H9 (cell line): ENCODE measurements around the gene CPE. TPM values are rescaled to one million over a fixed set of nuclear protein-coding genes. Genes with fewer than 3 reads are reported as not detected.

ENCODE experiments used
- DNase-seq: peaks from one replicate; pipeline ENCODE4 v3.0.0-alpha.2; 2017
- H2AFZ ChIP-seq: one replicate; pipeline ENCODE4 v1.6.1; 2013; ENCODE audit warnings: mild to moderate bottlenecking, low read length, control low read depth, moderate library complexity
- H2AK5ac ChIP-seq: 2 replicates; pipeline ENCODE4 v1.6.1; 2013; ENCODE audit warnings: low read length, control low read depth, mixed read lengths; ENCODE audit not compliant: insufficient read length
- H2BK120ac ChIP-seq: one replicate; pipeline ENCODE4 v1.6.1; 2013; ENCODE audit warnings: low read depth, mild to moderate bottlenecking, low read length, control low read depth, inconsistent platforms; ENCODE audit not compliant: poor library complexity, severe bottlenecking
- H2BK12ac ChIP-seq: 2 replicates; pipeline ENCODE4 v1.6.1; 2013; ENCODE audit warnings: low read length, control low read depth, mixed read lengths, low read depth; ENCODE audit not compliant: insufficient read length
- H2BK15ac ChIP-seq: 2 replicates; pipeline ENCODE4 v1.6.1; 2013; ENCODE audit warnings: low read depth, low read length, control low read depth
- H2BK20ac ChIP-seq: one replicate; pipeline ENCODE4 v1.6.1; 2013; ENCODE audit warnings: low read depth, mild to moderate bottlenecking, low read length, control low read depth, inconsistent platforms; ENCODE audit not compliant: poor library complexity, severe bottlenecking
- H2BK5ac ChIP-seq: 2 replicates; pipeline ENCODE4 v1.6.1; 2013; ENCODE audit warnings: low read length, control low read depth, mixed read lengths; ENCODE audit not compliant: insufficient read length
- H3K14ac ChIP-seq: 2 replicates; pipeline ENCODE4 v1.6.1; 2013; ENCODE audit warnings: low read length, control low read depth; ENCODE audit not compliant: insufficient read depth
- H3K18ac ChIP-seq: 2 replicates; pipeline ENCODE4 v1.6.1; 2013; ENCODE audit warnings: low read depth, mild to moderate bottlenecking, mixed read lengths, low read length, control low read depth; ENCODE audit not compliant: insufficient read length
- H3K23ac ChIP-seq: 2 replicates; pipeline ENCODE4 v1.6.1; 2013; ENCODE audit warnings: low read length, control low read depth, mixed read lengths, low read depth; ENCODE audit not compliant: insufficient read length
- H3K23me2 ChIP-seq: 2 replicates; pipeline ENCODE4 v1.6.1; 2013; ENCODE audit warnings: low read depth, mild to moderate bottlenecking, mixed read lengths, low read length, control low read depth; ENCODE audit not compliant: insufficient read length, poor library complexity, severe bottlenecking
- H3K27ac ChIP-seq: 2 replicates; pipeline ENCODE4 v1.5.1; 2013; ENCODE audit warnings: low read length, control low read depth, mixed read lengths, low read depth; ENCODE audit not compliant: insufficient read length
- H3K27me3 ChIP-seq: 2 replicates; pipeline ENCODE4 v1.6.1; 2013; ENCODE audit warnings: low read length, control low read depth, inconsistent platforms; ENCODE audit not compliant: insufficient read depth
- H3K4ac ChIP-seq: 2 replicates; pipeline ENCODE4 v1.6.1; 2013; ENCODE audit warnings: low read depth, mild to moderate bottlenecking, control low read depth, inconsistent platforms, low read length, moderate library complexity
- H3K4me1 ChIP-seq: 2 replicates; pipeline ENCODE4 v1.6.1; 2013; ENCODE audit warnings: low read length, control low read depth, inconsistent platforms; ENCODE audit not compliant: insufficient read depth
- H3K4me2 ChIP-seq: 2 replicates; pipeline ENCODE4 v1.6.1; 2013; ENCODE audit warnings: low read length, control low read depth, mixed read lengths; ENCODE audit not compliant: insufficient read length, insufficient read depth
- H3K56ac ChIP-seq: 2 replicates; pipeline ENCODE4 v1.6.1; 2013; ENCODE audit warnings: low read depth, mild to moderate bottlenecking, mixed read lengths, low read length, control low read depth; ENCODE audit not compliant: insufficient read length
- H3K79me1 ChIP-seq: 2 replicates; pipeline ENCODE4 v1.6.1; 2013; ENCODE audit warnings: low read depth, mild to moderate bottlenecking, moderate library complexity, low read length, control low read depth, inconsistent platforms; ENCODE audit not compliant: insufficient read depth, poor library complexity, severe bottlenecking
- H3K79me2 ChIP-seq: 2 replicates; pipeline ENCODE4 v1.6.1; 2013; ENCODE audit warnings: low read length, control low read depth, inconsistent platforms; ENCODE audit not compliant: insufficient read depth
- H3K9ac ChIP-seq: 2 replicates; pipeline ENCODE4 v1.6.1; 2013; ENCODE audit warnings: low read length, control low read depth, mixed read lengths; ENCODE audit not compliant: insufficient read length; ENCODE audit errors: extremely low read depth
- H3K9me3 ChIP-seq: one replicate; pipeline ENCODE4 v1.6.1; 2013; ENCODE audit warnings: low read depth, low read length, inconsistent platforms; ENCODE audit not compliant: control insufficient read depth
- H3T11ph ChIP-seq: one replicate; pipeline ENCODE4 v1.6.1; 2013; ENCODE audit warnings: mild to moderate bottlenecking, low read length, control low read depth, inconsistent platforms
- H4K20me1 ChIP-seq: one replicate; pipeline ENCODE4 v1.6.1; 2013; ENCODE audit not compliant: control insufficient read depth, insufficient read length, insufficient read depth
- H4K5ac ChIP-seq: 2 replicates; pipeline ENCODE4 v1.6.1; 2013; ENCODE audit warnings: low read depth, mild to moderate bottlenecking, mixed read lengths, low read length, control low read depth; ENCODE audit not compliant: insufficient read length
- H4K8ac ChIP-seq: replicated peaks from 2 replicates; pipeline ENCODE4 v1.6.1; 2013; ENCODE audit warnings: low read length, control low read depth, mixed read lengths, low read depth; ENCODE audit not compliant: insufficient read length
- H4K91ac ChIP-seq: 2 replicates; pipeline ENCODE4 v1.6.1; 2013; ENCODE audit warnings: low read depth, mild to moderate bottlenecking, moderate library complexity, mixed read lengths, low read length, control low read depth; ENCODE audit not compliant: insufficient read length
- H3K27ac Mint-ChIP-seq, 3 experiments: 2 replicates in 2 of 3; 3 replicates in 1 of 3; pipeline ENCODE4 v1.8.0; 2020 to 2021; ENCODE audit warnings: mixed read lengths in 3 of 3, mild to moderate bottlenecking in 1 of 3, moderate library complexity in 1 of 3
- H3K27me3 Mint-ChIP-seq: 2 replicates; pipeline ENCODE4 v1.8.0; 2021; ENCODE audit warnings: low read depth, mild to moderate bottlenecking, moderate library complexity, mixed read lengths
- H3K36me3 Mint-ChIP-seq, 3 experiments: 2 replicates in 2 of 3; 3 replicates in 1 of 3; pipeline ENCODE4 v1.8.0; 2020 to 2021; ENCODE audit warnings: low read depth in 3 of 3, mixed read lengths in 3 of 3; ENCODE audit not compliant: insufficient read depth in 1 of 3
- H3K4me1 Mint-ChIP-seq, 2 experiments: 2 replicates each; pipeline ENCODE4 v1.8.0; 2020; ENCODE audit warnings: mixed read lengths in 2 of 2
- H3K4me3 Mint-ChIP-seq, 2 experiments: 2 replicates in 1 of 2; 3 replicates in 1 of 2; pipeline ENCODE4 v1.8.0; 2020 to 2021; ENCODE audit warnings: mild to moderate bottlenecking in 2 of 2, mixed read lengths in 2 of 2, moderate library complexity in 1 of 2
- H3K9me3 Mint-ChIP-seq, 2 experiments: 2 replicates in 1 of 2; 3 replicates in 1 of 2; pipeline ENCODE4 v1.8.0; 2020; ENCODE audit warnings: mild to moderate bottlenecking in 2 of 2, mixed read lengths in 2 of 2, moderate library complexity in 1 of 2
- WGBS: extraction: QIAGEN DNeasy Blood & Tissue Kit; methylation state at CpG from one replicate; pipeline ENCODE4 v1.1.7; 2013; ENCODE audit warnings: missing lambda C conversion rate, low lambda C conversion rate, mixed read lengths; ENCODE audit not compliant: insufficient read length; ENCODE audit errors: extremely low coverage; 5-methylcytosine and 5-hydroxymethylcytosine counted together
- total RNA-seq: library from RNA; stranded (reverse); gene quantifications from 2 replicates; pipeline ENCODE4 v1.2.1, GENCODE V29; 2021
- TF ChIP-seq, protein P1 (sequence below): fragments of 200-600 bp; sonication (generic); conservative IDR thresholded peaks from 3 replicates; pipeline ENCODE4 v1.8.0; 2021; ENCODE audit warnings: antibody characterized with exemption, mild to moderate bottlenecking

The CPE gene
- total RNA-seq, 1 experiment from 2014 or later: 10.0 TPM

DNA sequence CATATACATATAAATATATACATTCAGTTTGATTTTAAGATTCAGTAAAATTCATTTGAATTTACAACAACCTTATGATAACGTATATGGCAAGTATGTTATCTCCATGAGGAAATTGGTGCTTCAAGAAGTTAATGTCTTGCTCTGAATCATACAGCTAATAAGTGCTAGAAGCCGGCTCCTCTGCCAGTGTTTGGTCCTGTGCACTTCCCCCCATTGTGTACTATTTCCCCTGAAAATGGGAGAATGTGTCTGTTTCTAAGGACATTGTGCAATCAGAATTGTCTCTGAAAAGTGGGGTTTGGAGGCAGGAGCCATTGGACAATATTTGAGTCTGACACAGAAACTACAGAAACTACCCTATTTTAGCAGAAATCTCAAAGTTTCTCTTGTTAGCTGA lies 135.9 kb downstream of the CPE start:
- no CpG with 5 or more reads among the region's 2 CpGs for WGBS

More for the DNA sequence above, 135.9 kb downstream of the CPE start:
- no peaks in the 10 kb centered on the region for H3K9me3 Mint-ChIP-seq
- no peak overlapping the region for H2BK15ac ChIP-seq
- no peak overlapping the region for H3K14ac ChIP-seq
- H4K8ac ChIP-seq: no peak overlapping the region
- no peak overlapping the region for H3T11ph ChIP-seq
- no peaks in the 10 kb centered on the region for H3K4me1 Mint-ChIP-seq
- no peak overlapping the region for H2BK20ac ChIP-seq
- H3K9ac ChIP-seq: no peak overlapping the region
- H3K4me2 ChIP-seq: no peak overlapping the region
- DNase-seq: no peak
- H2AK5ac ChIP-seq: no peak overlapping the region
- no peaks in the 10 kb centered on the region for H3K9me3 ChIP-seq
- H3K27ac ChIP-seq: no peak overlapping the region
- H2BK5ac ChIP-seq: no peak overlapping the region
- no peak overlapping the region for H4K5ac ChIP-seq
- no peak overlapping the region for H3K56ac ChIP-seq
- H2AFZ ChIP-seq: no peak overlapping the region
- H3K79me1 ChIP-seq: no peaks in the 10 kb centered on the region
- no peak overlapping the region for H3K4me3 Mint-ChIP-seq
- no peak overlapping the region for H2BK120ac ChIP-seq
- no peak overlapping the region for H3K18ac ChIP-seq
- H3K4ac ChIP-seq: no peak overlapping the region
- no peak overlapping the region for H3K27ac Mint-ChIP-seq
- TF ChIP-seq, protein P1, sequence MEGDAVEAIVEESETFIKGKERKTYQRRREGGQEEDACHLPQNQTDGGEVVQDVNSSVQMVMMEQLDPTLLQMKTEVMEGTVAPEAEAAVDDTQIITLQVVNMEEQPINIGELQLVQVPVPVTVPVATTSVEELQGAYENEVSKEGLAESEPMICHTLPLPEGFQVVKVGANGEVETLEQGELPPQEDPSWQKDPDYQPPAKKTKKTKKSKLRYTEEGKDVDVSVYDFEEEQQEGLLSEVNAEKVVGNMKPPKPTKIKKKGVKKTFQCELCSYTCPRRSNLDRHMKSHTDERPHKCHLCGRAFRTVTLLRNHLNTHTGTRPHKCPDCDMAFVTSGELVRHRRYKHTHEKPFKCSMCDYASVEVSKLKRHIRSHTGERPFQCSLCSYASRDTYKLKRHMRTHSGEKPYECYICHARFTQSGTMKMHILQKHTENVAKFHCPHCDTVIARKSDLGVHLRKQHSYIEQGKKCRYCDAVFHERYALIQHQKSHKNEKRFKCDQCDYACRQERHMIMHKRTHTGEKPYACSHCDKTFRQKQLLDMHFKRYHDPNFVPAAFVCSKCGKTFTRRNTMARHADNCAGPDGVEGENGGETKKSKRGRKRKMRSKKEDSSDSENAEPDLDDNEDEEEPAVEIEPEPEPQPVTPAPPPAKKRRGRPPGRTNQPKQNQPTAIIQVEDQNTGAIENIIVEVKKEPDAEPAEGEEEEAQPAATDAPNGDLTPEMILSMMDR: no peak
- H2BK12ac ChIP-seq: no peak overlapping the region
- H3K27me3 Mint-ChIP-seq: no peaks in the 10 kb centered on the region
- H3K23ac ChIP-seq: no peak overlapping the region
- no peaks in the 10 kb centered on the region for H3K23me2 ChIP-seq
- no peaks in the 10 kb centered on the region for H3K36me3 Mint-ChIP-seq
- no peaks in the 10 kb centered on the region for H3K4me1 ChIP-seq
- no peaks in the 10 kb centered on the region for H4K20me1 ChIP-seq
- H4K91ac ChIP-seq: no peak overlapping the region
- no peaks in the 10 kb centered on the region for H3K79me2 ChIP-seq
- H3K27me3 ChIP-seq: no peaks in the 10 kb centered on the region
